WERI-Rb-1 (cell line): ENCODE results near the gene MDFIC2.

Experiments
- DNase-seq: peaks from one replicate; pipeline ENCODE4 v3.0.0-alpha.2; 2020
- H3K27ac ChIP-seq: fragments of 250-450 bp; sonication (Bioruptor Pico); 2 replicates; pipeline ENCODE4 v1.5.1; 2020; ENCODE audit warnings: mild to moderate bottlenecking, moderate library complexity
- H3K27me3 ChIP-seq: fragments of 250-450 bp; sonication (Bioruptor Pico); 2 replicates; pipeline ENCODE4 v1.5.1; 2021; ENCODE audit warnings: mild to moderate bottlenecking, low read depth, moderate library complexity; ENCODE audit not compliant: insufficient read depth, severe bottlenecking
- H3K36me3 ChIP-seq: fragments of 250-450 bp; sonication (Bioruptor Pico); 2 replicates; pipeline ENCODE4 v1.5.1; 2020; ENCODE audit warnings: mild to moderate bottlenecking, moderate library complexity
- H3K4me3 ChIP-seq: 2 replicates; pipeline ENCODE4 v1.5.1; 2011; ENCODE audit warnings: low read depth, mild to moderate bottlenecking, control low read depth, low read length
- H3K9me3 ChIP-seq: fragments of 250-450 bp; sonication (Bioruptor Pico); 2 replicates; pipeline ENCODE4 v1.5.1; 2021; ENCODE audit warnings: mild to moderate bottlenecking, moderate library complexity; ENCODE audit not compliant: severe bottlenecking
- CTCF ChIP-seq: IDR thresholded peaks from 2 replicates; pipeline ENCODE4 v1.5.1; 2011; ENCODE audit warnings: low read depth, mild to moderate bottlenecking, control low read depth, inconsistent platforms, low read length

MDFIC2 gene

GRCh38 chr3:70189884-70190473 is 122.5 kb downstream of the MDFIC2 start:
- Histone ChIP-seq H3K9me3 (no peaks in the 10 kb centered on the region), H3K27ac (no peak overlapping the region), H3K4me3 (no peak overlapping the region), H3K27me3 (no peaks in the 10 kb centered on the region), H3K36me3 (no peaks in the 10 kb centered on the region)
- TF ChIP-seq CTCF, result no peak
- no peak for DNase-seq

GRCh38 chr3:70186221-70186620 is 126.2 kb downstream of the MDFIC2 start:
- no peak for DNase-seq
- no peak overlapping the region for H3K27ac ChIP-seq
- no peaks in the 10 kb centered on the region for H3K9me3 ChIP-seq
- no peaks in the 10 kb centered on the region for H3K27me3 ChIP-seq
- TF ChIP-seq CTCF, result no peak
- no peaks in the 10 kb centered on the region for H3K36me3 ChIP-seq
- no peak overlapping the region for H3K4me3 ChIP-seq

- no peak for TF ChIP-seq CTCF
These were observed 126.8 kb downstream of the MDFIC2 start for GRCh38 chr3:70185661-70186060.

GRCh38 chr3:70183781-70184504 is 128.5 kb downstream of the MDFIC2 start:
- no peaks in the 10 kb centered on the region for H3K36me3 ChIP-seq
- DNase-seq, result no peak
- H3K27ac ChIP-seq, result no peak overlapping the region
- no peaks in the 10 kb centered on the region for H3K9me3 ChIP-seq
- H3K4me3 ChIP-seq, result no peak overlapping the region
- TF ChIP-seq CTCF, result no peak
- no peaks in the 10 kb centered on the region for H3K27me3 ChIP-seq

More at GRCh38 chr3:70185661-70186060, 126.8 kb downstream of the MDFIC2 start:
- no peak overlapping the region for H3K27ac ChIP-seq
- no peak overlapping the region for H3K4me3 ChIP-seq
- no peak for DNase-seq
- no peaks in the 10 kb centered on the region for H3K36me3 ChIP-seq
- no peaks in the 10 kb centered on the region for H3K9me3 ChIP-seq
- no peaks in the 10 kb centered on the region for H3K27me3 ChIP-seq

GRCh38 chr3:70182166-70182565 is 130.3 kb downstream of the MDFIC2 start:
- Histone ChIP-seq H3K27me3 (no peaks in the 10 kb centered on the region), H3K27ac (no peak overlapping the region), H3K36me3 (no peaks in the 10 kb centered on the region), H3K4me3 (no peak overlapping the region), H3K9me3 (no peaks in the 10 kb centered on the region)
- no peak for TF ChIP-seq CTCF
- no peak for DNase-seq

GRCh38 chr3:70180664-70181063 is 131.8 kb downstream of the MDFIC2 start:
- Histone ChIP-seq H3K4me3 (no peak overlapping the region), H3K9me3 (no peaks in the 10 kb centered on the region), H3K27ac (no peak overlapping the region), H3K36me3 (no peaks in the 10 kb centered on the region), H3K27me3 (no peaks in the 10 kb centered on the region)
- no peak for TF ChIP-seq CTCF
- DNase-seq, result no peak
